ENCODE data around the gene SCO1. TPM values are rescaled to one million over a fixed set of nuclear protein-coding genes. Genes with fewer than 3 reads are reported as not detected.

SCO1 gene
- total RNA-seq, 1 donor from 2014 or later: 20.6 TPM

DNA sequence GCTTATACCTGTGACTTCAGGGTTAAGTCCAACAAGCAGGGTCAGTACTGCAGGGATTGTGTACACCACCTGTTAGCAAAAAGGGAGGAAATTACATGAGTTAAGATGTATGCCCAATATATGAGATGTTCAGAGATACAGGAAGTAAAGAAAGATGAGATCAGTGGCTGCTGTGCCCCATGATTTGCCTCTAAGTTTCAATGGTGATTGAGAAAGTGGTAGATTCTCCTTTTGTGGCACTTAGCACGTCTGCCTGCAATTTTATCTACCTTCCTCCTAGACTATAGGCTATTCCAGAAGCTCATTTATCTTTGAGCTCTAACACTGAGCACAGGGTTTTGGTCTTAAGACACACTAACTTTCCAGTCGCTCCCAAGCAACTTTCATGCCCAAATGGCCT lies 28.9 kb upstream of the SCO1 start:
- TF ChIP-seq, protein P1, sequence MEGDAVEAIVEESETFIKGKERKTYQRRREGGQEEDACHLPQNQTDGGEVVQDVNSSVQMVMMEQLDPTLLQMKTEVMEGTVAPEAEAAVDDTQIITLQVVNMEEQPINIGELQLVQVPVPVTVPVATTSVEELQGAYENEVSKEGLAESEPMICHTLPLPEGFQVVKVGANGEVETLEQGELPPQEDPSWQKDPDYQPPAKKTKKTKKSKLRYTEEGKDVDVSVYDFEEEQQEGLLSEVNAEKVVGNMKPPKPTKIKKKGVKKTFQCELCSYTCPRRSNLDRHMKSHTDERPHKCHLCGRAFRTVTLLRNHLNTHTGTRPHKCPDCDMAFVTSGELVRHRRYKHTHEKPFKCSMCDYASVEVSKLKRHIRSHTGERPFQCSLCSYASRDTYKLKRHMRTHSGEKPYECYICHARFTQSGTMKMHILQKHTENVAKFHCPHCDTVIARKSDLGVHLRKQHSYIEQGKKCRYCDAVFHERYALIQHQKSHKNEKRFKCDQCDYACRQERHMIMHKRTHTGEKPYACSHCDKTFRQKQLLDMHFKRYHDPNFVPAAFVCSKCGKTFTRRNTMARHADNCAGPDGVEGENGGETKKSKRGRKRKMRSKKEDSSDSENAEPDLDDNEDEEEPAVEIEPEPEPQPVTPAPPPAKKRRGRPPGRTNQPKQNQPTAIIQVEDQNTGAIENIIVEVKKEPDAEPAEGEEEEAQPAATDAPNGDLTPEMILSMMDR (IDR thresholded peaks at IDR 0.05; ENCODE audit: partially characterized antibody, unreplicated experiment): no peak
- no peaks in the 10 kb centered on the region for H3K36me3 Mint-ChIP-seq (ENCODE audit: unreplicated experiment)

GRCh38 chr17:10725262-10725661 lies 27.9 kb upstream of the SCO1 start:
- peaks cover 3% of the 10 kb centered on the region for H3K9me3 Mint-ChIP-seq (ENCODE audit: unreplicated experiment)
- no peaks in the 10 kb centered on the region for H3K36me3 Mint-ChIP-seq (ENCODE audit: unreplicated experiment)
- H3K4me1 Mint-ChIP-seq (ENCODE audit: low read depth, unreplicated experiment): no peaks in the 10 kb centered on the region
- H3K27ac Mint-ChIP-seq (ENCODE audit: unreplicated experiment): no peak overlapping the region
- no peak for DNase-seq
- no peak overlapping the region for H3K4me3 Mint-ChIP-seq (ENCODE audit: unreplicated experiment)
- TF ChIP-seq, protein P1 (IDR thresholded peaks at IDR 0.05; ENCODE audit: partially characterized antibody, unreplicated experiment): no peak
- H3K27me3 Mint-ChIP-seq (ENCODE audit: unreplicated experiment): no peaks in the 10 kb centered on the region

More for the DNA sequence above, 28.9 kb upstream of the SCO1 start:
- H3K27me3 Mint-ChIP-seq (ENCODE audit: unreplicated experiment): no peaks in the 10 kb centered on the region
- H3K27ac Mint-ChIP-seq (ENCODE audit: unreplicated experiment): no peak overlapping the region
- H3K9me3 Mint-ChIP-seq (ENCODE audit: unreplicated experiment): peaks cover 4% of the 10 kb centered on the region
- peaks cover 4% of the 10 kb centered on the region for H3K4me1 Mint-ChIP-seq (ENCODE audit: low read depth, unreplicated experiment)
- no peak for DNase-seq
- no peak overlapping the region for H3K4me3 Mint-ChIP-seq (ENCODE audit: unreplicated experiment)

DNA sequence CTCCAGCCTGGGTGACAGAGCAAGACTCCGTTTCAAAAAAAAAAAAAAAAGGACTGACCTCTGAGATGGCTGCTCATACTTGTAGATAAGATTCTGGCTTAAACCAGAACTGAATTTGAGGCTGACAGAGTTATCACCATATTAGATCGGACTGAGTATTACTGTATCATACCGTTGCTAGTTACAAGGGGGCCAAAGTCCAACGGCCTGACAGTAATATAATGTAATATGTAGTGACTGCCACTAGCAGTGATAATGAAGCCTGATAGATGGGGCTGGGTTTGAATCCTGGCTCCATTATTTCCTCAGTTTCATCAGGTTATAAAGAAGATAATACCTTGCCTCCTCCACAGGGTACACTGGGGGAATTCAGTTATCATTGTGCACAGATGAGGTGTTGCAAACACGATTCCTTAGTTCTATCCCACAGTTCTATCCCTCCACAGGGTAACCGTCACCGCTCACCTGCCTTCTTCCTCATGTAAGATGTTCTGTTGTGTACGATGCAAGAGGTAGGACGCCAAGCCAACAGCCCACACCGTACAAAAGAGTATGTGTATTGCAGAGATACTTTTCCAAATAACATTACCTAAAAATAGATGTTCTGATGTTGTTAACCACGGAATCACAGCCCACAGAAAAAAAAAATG lies 27.3 kb upstream of the SCO1 start:
- TF ChIP-seq, protein P1 (IDR thresholded peaks at IDR 0.05; ENCODE audit: partially characterized antibody, unreplicated experiment): no peak
- no peak for DNase-seq
- Mint-ChIP-seq H3K36me3 (ENCODE audit: unreplicated experiment) (no peaks in the 10 kb centered on the region), H3K27me3 (ENCODE audit: unreplicated experiment) (no peaks in the 10 kb centered on the region), H3K4me1 (ENCODE audit: low read depth, unreplicated experiment) (no peaks in the 10 kb centered on the region), H3K4me3 (ENCODE audit: unreplicated experiment) (no peak overlapping the region), H3K9me3 (ENCODE audit: unreplicated experiment) (no peaks in the 10 kb centered on the region), H3K27ac (ENCODE audit: unreplicated experiment) (no peak overlapping the region)

GRCh38 chr17:10718547-10718946 lies 21.2 kb upstream of the SCO1 start:
- TF ChIP-seq, protein P1 (IDR thresholded peaks at IDR 0.05; ENCODE audit: partially characterized antibody, unreplicated experiment): no peak
- Mint-ChIP-seq H3K27ac (ENCODE audit: unreplicated experiment) (no peak overlapping the region), H3K9me3 (ENCODE audit: unreplicated experiment) (no peaks in the 10 kb centered on the region), H3K27me3 (ENCODE audit: unreplicated experiment) (no peaks in the 10 kb centered on the region), H3K36me3 (ENCODE audit: unreplicated experiment) (no peaks in the 10 kb centered on the region), H3K4me3 (ENCODE audit: unreplicated experiment) (no peak overlapping the region), H3K4me1 (ENCODE audit: low read depth, unreplicated experiment) (no peaks in the 10 kb centered on the region)
- no peak for DNase-seq

GRCh38 chr17:10716218-10716617 lies 18.9 kb upstream of the SCO1 start:
- Mint-ChIP-seq H3K27ac (ENCODE audit: unreplicated experiment) (no peak overlapping the region), H3K9me3 (ENCODE audit: unreplicated experiment) (no peaks in the 10 kb centered on the region), H3K4me1 (ENCODE audit: low read depth, unreplicated experiment) (no peaks in the 10 kb centered on the region)

More at GRCh38 chr17:10716218-10716617, 18.9 kb upstream of the SCO1 start:
- H3K27me3 Mint-ChIP-seq (ENCODE audit: unreplicated experiment): no peaks in the 10 kb centered on the region
- no peak for DNase-seq
- H3K36me3 Mint-ChIP-seq (ENCODE audit: unreplicated experiment): no peaks in the 10 kb centered on the region
- H3K4me3 Mint-ChIP-seq (ENCODE audit: unreplicated experiment): no peak overlapping the region
- TF ChIP-seq, protein P1 (IDR thresholded peaks at IDR 0.05; ENCODE audit: partially characterized antibody, unreplicated experiment): no peak
